SK-N-SH treated with all-trans-retinoic acid at 6 μM for 48 hours (cell line): ENCODE results near the gene CRYM.

Experiments
- ATAC-seq: fragments of 200-7000 bp; cut with Tn5 transposase; 3 replicates; pipeline ENCODE4 v1.9.1; 2020; ENCODE audit warnings: mild to moderate bottlenecking, moderate library complexity
- ARNTL ChIP-seq: fragments of 450-650 bp; formaldehyde crosslinking; IDR thresholded peaks from 2 replicates; pipeline ENCODE4 v1.5.0; 2020; ENCODE audit warnings: low read depth, mild to moderate bottlenecking, moderate library complexity, borderline replicate concordance
- BACH2 ChIP-seq: fragments of 250-450 bp; sonication (Bioruptor Pico); IDR thresholded peaks from 2 replicates; pipeline ENCODE4 v1.9.0; 2021; ENCODE audit warnings: mild to moderate bottlenecking, borderline replicate concordance
- CSDC2 ChIP-seq: fragments of 250-450 bp; sonication (Bioruptor Pico); IDR thresholded peaks from 2 replicates; pipeline ENCODE4 v1.5.0; 2020; ENCODE audit warnings: mild to moderate bottlenecking, moderate library complexity
- CSRNP3 ChIP-seq: fragments of 250-450 bp; sonication (Bioruptor Pico); IDR thresholded peaks from 2 replicates; pipeline ENCODE4 v1.5.1; 2021; ENCODE audit warnings: mild to moderate bottlenecking, moderate library complexity
- ESRRG ChIP-seq: fragments of 250-450 bp; sonication (Bioruptor Pico); IDR thresholded peaks from 2 replicates; pipeline ENCODE4 v1.6.1; 2021; ENCODE audit warnings: mild to moderate bottlenecking
- GLIS3 ChIP-seq: fragments of 250-450 bp; sonication (Bioruptor Pico); IDR thresholded peaks from 2 replicates; pipeline ENCODE4 v1.5.0; 2020; ENCODE audit warnings: mild to moderate bottlenecking, moderate library complexity
- OSR1 ChIP-seq: fragments of 250-450 bp; sonication (Bioruptor Pico); IDR thresholded peaks from 2 replicates; pipeline ENCODE4 v1.8.0; 2022; ENCODE audit warnings: moderate library complexity, mild to moderate bottlenecking, inconsistent platforms
- POU6F1 ChIP-seq: fragments of 250-450 bp; sonication (Bioruptor Pico); IDR thresholded peaks from 2 replicates; pipeline ENCODE4 v1.8.0; 2021; ENCODE audit warnings: low read depth, mild to moderate bottlenecking, moderate library complexity, borderline replicate concordance
- PPARA ChIP-seq: fragments of 250-450 bp; sonication (Bioruptor Pico); IDR thresholded peaks from 2 replicates; pipeline ENCODE4 v1.5.0; 2020; ENCODE audit warnings: mild to moderate bottlenecking, borderline replicate concordance
- TCF4 ChIP-seq: fragments of 250-450 bp; sonication (Bioruptor Pico); IDR thresholded peaks from 2 replicates; pipeline ENCODE4 v1.8.0; 2021; ENCODE audit warnings: mild to moderate bottlenecking, moderate library complexity, borderline replicate concordance
- TOX ChIP-seq: fragments of 250-450 bp; sonication (Bioruptor Pico); IDR thresholded peaks from 2 replicates; pipeline ENCODE4 v1.8.0; 2021; ENCODE audit warnings: mild to moderate bottlenecking, moderate library complexity, borderline replicate concordance
- ZFP30 ChIP-seq: fragments of 450-650 bp; formaldehyde crosslinking; IDR thresholded peaks from 2 replicates; pipeline ENCODE4 v1.5.0; 2022; ENCODE audit warnings: mild to moderate bottlenecking, moderate library complexity
- ZNF70 ChIP-seq: fragments of 450-650 bp; formaldehyde crosslinking; IDR thresholded peaks from 2 replicates; pipeline ENCODE4 v1.5.0; 2020; ENCODE audit warnings: mild to moderate bottlenecking, moderate library complexity
- ZNF8 ChIP-seq: fragments of 450-650 bp; formaldehyde crosslinking; IDR thresholded peaks from 2 replicates; pipeline ENCODE4 v1.5.0; 2020; ENCODE audit warnings: mild to moderate bottlenecking, moderate library complexity
- TF ChIP-seq, protein P1 (sequence below): fragments of 250-450 bp; sonication (Bioruptor Pico); IDR thresholded peaks from 2 replicates; pipeline ENCODE4 v1.8.0; 2020; ENCODE audit warnings: mild to moderate bottlenecking, moderate library complexity, borderline replicate concordance
- TF ChIP-seq, protein P2 (sequence below): fragments of 250-450 bp; sonication (Bioruptor Pico); IDR thresholded peaks from 2 replicates; pipeline ENCODE4 v1.5.0; 2020; ENCODE audit warnings: mild to moderate bottlenecking, moderate library complexity

Gene CRYM

GRCh38 chr16:21223787-21224186 lies 54.3 kb downstream of the CRYM start:
- no peak for ATAC-seq
- TF ChIP-seq TOX (CRISPR knock-in tag) (no peak), OSR1 (CRISPR knock-in tag) (no peak), CSRNP3 (CRISPR knock-in tag) (no peak), ZNF8 (no peak), TCF4 (CRISPR knock-in tag) (no peak), ZNF70 (CRISPR knock-in tag) (no peak), GLIS3 (CRISPR knock-in tag) (no peak), ESRRG (CRISPR knock-in tag) (no peak)
- TF ChIP-seq, all 23 proteins: peak for 0

DNA sequence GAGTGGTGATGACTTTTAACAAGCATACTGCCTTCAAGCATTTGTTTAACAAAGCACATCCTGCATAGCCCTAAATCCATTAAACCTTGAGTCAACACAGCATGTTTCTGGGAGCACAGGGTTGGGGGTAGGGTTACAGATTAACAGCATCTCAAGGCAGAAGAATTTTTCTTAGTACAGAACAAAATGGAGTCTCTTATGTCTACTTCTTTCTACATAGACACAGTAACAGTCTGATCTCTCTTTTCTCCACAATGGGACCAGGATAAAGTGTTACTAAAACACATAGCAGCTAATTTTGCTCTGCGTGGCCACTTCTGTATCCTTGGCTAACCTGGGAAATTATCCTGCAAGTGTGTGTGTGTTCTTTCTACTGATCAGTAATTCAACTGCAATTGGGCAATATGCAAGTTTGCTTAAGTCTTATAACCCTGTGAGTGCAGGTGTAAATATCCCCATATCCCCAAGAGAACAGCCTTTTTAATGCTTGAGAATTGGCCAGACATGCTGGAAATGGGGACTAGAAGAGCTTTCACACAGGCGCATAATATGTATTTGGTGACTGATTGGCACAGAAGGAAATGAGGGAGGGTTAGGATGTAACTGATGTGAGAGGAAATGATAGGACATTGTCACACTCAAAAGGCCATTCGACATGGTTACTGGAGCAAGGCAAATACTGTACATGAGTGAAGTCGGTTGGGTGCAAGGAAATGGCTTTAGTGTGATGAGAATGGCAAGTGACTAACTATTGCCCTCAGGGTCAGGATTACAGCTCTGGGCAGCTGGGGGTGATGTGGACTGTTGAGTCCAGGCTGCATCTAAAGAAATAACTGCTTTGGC lies 55.4 kb downstream of the CRYM start:
- TF ChIP-seq CSRNP3 (CRISPR knock-in tag): no peak
- TF ChIP-seq OSR1 (CRISPR knock-in tag): no peak
- no peak for TF ChIP-seq ZNF8
- TF ChIP-seq BACH2 (CRISPR knock-in tag): no peak
- TF ChIP-seq POU6F1 (CRISPR knock-in tag): no peak
- no peak for TF ChIP-seq ZNF70 (CRISPR knock-in tag)
- ATAC-seq: no peak

DNA sequence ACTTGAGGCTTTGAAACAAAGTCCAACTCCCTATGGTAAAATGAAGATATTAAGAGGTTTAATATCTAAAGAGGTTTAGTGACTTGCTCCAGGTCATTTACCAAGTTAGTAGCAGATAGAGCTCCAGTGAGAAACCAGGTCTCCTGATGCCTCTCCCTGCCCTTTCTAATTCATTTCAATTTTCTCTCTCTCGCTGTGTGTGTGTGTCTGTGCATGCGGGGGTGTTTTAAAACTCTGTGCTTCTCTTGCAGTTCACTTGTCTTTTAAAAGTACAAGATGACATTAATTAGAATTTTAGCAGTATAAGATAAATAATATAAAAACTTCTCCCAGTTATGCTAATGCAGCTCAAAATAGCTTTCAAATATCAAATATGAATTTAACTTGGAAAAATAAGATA lies 58.5 kb downstream of the CRYM start:
- no peak for ATAC-seq
- TF ChIP-seq ZNF8: no peak
- no peak for TF ChIP-seq BACH2 (CRISPR knock-in tag)
- TF ChIP-seq CSDC2 (CRISPR knock-in tag): no peak
- no peak for TF ChIP-seq ARNTL
- TF ChIP-seq ZFP30 (CRISPR knock-in tag): no peak
- TF ChIP-seq PPARA: no peak
- TF ChIP-seq, protein P1, sequence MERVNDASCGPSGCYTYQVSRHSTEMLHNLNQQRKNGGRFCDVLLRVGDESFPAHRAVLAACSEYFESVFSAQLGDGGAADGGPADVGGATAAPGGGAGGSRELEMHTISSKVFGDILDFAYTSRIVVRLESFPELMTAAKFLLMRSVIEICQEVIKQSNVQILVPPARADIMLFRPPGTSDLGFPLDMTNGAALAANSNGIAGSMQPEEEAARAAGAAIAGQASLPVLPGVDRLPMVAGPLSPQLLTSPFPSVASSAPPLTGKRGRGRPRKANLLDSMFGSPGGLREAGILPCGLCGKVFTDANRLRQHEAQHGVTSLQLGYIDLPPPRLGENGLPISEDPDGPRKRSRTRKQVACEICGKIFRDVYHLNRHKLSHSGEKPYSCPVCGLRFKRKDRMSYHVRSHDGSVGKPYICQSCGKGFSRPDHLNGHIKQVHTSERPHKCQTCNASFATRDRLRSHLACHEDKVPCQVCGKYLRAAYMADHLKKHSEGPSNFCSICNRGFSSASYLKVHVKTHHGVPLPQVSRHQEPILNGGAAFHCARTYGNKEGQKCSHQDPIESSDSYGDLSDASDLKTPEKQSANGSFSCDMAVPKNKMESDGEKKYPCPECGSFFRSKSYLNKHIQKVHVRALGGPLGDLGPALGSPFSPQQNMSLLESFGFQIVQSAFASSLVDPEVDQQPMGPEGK (CRISPR knock-in tag): no peak
- TF ChIP-seq, protein P2, sequence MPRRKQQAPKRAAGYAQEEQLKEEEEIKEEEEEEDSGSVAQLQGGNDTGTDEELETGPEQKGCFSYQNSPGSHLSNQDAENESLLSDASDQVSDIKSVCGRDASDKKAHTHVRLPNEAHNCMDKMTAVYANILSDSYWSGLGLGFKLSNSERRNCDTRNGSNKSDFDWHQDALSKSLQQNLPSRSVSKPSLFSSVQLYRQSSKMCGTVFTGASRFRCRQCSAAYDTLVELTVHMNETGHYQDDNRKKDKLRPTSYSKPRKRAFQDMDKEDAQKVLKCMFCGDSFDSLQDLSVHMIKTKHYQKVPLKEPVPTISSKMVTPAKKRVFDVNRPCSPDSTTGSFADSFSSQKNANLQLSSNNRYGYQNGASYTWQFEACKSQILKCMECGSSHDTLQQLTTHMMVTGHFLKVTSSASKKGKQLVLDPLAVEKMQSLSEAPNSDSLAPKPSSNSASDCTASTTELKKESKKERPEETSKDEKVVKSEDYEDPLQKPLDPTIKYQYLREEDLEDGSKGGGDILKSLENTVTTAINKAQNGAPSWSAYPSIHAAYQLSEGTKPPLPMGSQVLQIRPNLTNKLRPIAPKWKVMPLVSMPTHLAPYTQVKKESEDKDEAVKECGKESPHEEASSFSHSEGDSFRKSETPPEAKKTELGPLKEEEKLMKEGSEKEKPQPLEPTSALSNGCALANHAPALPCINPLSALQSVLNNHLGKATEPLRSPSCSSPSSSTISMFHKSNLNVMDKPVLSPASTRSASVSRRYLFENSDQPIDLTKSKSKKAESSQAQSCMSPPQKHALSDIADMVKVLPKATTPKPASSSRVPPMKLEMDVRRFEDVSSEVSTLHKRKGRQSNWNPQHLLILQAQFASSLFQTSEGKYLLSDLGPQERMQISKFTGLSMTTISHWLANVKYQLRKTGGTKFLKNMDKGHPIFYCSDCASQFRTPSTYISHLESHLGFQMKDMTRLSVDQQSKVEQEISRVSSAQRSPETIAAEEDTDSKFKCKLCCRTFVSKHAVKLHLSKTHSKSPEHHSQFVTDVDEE (CRISPR knock-in tag): no peak
- TF ChIP-seq ESRRG (CRISPR knock-in tag): no peak

DNA sequence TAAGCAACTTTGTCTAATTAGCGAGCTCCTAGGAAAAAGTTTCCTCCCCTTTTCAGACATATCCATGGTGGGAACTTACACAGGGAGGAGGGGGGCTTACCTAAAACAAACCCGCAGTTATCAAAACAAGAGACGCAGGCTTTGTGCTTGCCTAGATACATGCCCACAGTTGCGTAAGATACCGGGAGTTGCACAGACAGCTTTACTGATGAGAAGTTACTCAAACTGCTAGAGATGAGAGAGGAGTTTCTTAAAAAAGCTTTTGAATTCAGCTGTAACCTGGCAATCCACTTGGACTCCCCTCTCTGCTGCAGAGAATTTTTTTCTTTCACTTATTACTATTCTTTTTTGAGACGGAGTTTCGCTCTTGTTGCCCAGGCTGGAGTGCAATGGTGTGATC lies 59.9 kb downstream of the CRYM start:
- TF ChIP-seq ARNTL (no peak), POU6F1 (CRISPR knock-in tag) (no peak), OSR1 (CRISPR knock-in tag) (no peak)
- no peak for ATAC-seq
